ENCODE measurements around the gene HOXD3.

DNA sequence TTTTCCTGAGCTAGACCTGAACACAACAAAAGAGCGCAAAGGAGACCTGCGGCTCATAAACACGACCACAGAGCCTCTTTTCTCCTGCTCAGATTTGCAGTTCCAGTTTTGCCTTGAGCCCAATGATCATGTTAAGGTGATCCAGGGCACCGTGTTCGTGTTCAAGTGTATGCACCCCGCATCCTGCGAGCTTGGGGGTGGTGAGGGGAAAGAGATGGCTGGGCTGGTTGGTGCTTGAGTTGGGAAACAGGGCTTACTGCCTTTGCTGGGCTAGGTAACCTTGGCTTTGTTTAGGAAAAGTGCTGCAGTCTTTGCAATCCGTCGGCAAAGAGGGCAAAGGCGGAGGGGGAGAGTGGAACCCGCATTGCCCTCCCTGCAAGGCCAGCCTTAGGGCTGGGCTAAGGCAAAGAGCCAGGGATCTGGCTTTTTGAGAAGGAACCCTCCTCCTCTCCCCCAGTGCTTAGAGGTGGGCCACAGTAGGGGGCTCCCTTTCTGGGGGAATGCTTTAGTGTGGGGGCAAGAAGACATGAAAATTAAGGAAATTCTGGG is 39.2 kb upstream of the HOXD3 start:
- TF ChIP-seq CTCF (IDR thresholded peaks at IDR 0.05) = no peak
- no peak for TF ChIP-seq POLR2A (IDR thresholded peaks at IDR 0.05)
